ENCODE measurements around the gene ZCCHC24.

- TF ChIP-seq CTCF (IDR thresholded peaks at IDR 0.05): no peak
- no peak for TF ChIP-seq EZH2 (IDR thresholded peaks at IDR 0.05)
These were observed 58.6 kb downstream of the ZCCHC24 start for GRCh38 chr10:79386637-79387465.
